ENCODE data around the gene CD248.

CD248 gene

GRCh38 chr11:66340596-66341501 lies 24.0 kb upstream of the CD248 start:
- DNase-seq = no peak

- DNase-seq = no peak
Observed at GRCh38 chr11:66339686-66340483, 23.0 kb upstream of the CD248 start.

GRCh38 chr11:66339162-66339675 lies 22.4 kb upstream of the CD248 start:
- no peak for DNase-seq

GRCh38 chr11:66338276-66339161 lies 21.7 kb upstream of the CD248 start:
- DNase-seq = no peak

GRCh38 chr11:66337103-66337899 lies 20.5 kb upstream of the CD248 start:
- no peak for DNase-seq

GRCh38 chr11:66336234-66337102 lies 19.6 kb upstream of the CD248 start, which contains the start of gene RIN1:
Gene RIN1 (minus strand): TSS chr11:66336434. CDS start chr11:66336402, 32 bp downstream.
- DNase-seq = peak; percentile 36 to 41

- DNase-seq = peak in 1 of 2 donors; percentile 44
Observed at GRCh38 chr11:66335531-66336233, 18.8 kb upstream of the CD248 start.

GRCh38 chr11:66334605-66335442 lies 18.0 kb upstream of the CD248 start:
- no peak for DNase-seq

- DNase-seq = no peak
Observed at GRCh38 chr11:66333896-66334604, 17.2 kb upstream of the CD248 start.

- DNase-seq = no peak
Observed at GRCh38 chr11:66333220-66333877, 16.5 kb upstream of the CD248 start.

GRCh38 chr11:66332371-66333219 lies 15.8 kb upstream of the CD248 start:
- DNase-seq = no peak

GRCh38 chr11:66331542-66332370 lies 14.9 kb upstream of the CD248 start:
- DNase-seq = no peak

- no peak for DNase-seq
Observed at GRCh38 chr11:66330931-66331330, 14.1 kb upstream of the CD248 start.

GRCh38 chr11:66329165-66329673 lies 12.4 kb upstream of the CD248 start:
- no peak for DNase-seq

Data from bone marrow (tissue), 2 donors.